Dendritic cell treated with granulocyte-macrophage colony-stimulating factor and Interleukin-4, amounts not matched to agents 40 ng/mL and 50 ng/mL, for 4 days (primary cell): Measurements from ENCODE around the gene AIDA.
"Not testable (repeated sequence)": the region's sequence is repeated elsewhere in the genome, so short reads cannot be mapped to it uniquely, and the experiment has no call there.

Source experiments
- H3K27ac Mint-ChIP-seq: one replicate; pipeline ENCODE4 v1.8.0; 2022; ENCODE audit warnings: mild to moderate bottlenecking, mixed read lengths
- H3K27me3 Mint-ChIP-seq: one replicate; pipeline ENCODE4 v1.8.0; 2022; ENCODE audit warnings: mild to moderate bottlenecking, mixed read lengths
- H3K36me3 Mint-ChIP-seq: one replicate; pipeline ENCODE4 v1.8.0; 2022; ENCODE audit warnings: low read depth, mixed read lengths
- H3K4me1 Mint-ChIP-seq: one replicate; pipeline ENCODE4 v1.8.0; 2022; ENCODE audit warnings: low read depth, mixed read lengths
- H3K4me3 Mint-ChIP-seq: one replicate; pipeline ENCODE4 v1.8.0; 2022; ENCODE audit warnings: mild to moderate bottlenecking, moderate library complexity, mixed read lengths
- H3K9me3 Mint-ChIP-seq: one replicate; pipeline ENCODE4 v1.8.0; 2022; ENCODE audit warnings: mixed read lengths
- intact Hi-C: fragments of 100-400 bp; cut with micrococcal nuclease; formaldehyde crosslinking; loops from one replicate; pipeline ENCODE4 v1.15.0; 2022

Gene AIDA, protein sequence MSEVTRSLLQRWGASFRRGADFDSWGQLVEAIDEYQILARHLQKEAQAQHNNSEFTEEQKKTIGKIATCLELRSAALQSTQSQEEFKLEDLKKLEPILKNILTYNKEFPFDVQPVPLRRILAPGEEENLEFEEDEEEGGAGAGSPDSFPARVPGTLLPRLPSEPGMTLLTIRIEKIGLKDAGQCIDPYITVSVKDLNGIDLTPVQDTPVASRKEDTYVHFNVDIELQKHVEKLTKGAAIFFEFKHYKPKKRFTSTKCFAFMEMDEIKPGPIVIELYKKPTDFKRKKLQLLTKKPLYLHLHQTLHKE

DNA sequence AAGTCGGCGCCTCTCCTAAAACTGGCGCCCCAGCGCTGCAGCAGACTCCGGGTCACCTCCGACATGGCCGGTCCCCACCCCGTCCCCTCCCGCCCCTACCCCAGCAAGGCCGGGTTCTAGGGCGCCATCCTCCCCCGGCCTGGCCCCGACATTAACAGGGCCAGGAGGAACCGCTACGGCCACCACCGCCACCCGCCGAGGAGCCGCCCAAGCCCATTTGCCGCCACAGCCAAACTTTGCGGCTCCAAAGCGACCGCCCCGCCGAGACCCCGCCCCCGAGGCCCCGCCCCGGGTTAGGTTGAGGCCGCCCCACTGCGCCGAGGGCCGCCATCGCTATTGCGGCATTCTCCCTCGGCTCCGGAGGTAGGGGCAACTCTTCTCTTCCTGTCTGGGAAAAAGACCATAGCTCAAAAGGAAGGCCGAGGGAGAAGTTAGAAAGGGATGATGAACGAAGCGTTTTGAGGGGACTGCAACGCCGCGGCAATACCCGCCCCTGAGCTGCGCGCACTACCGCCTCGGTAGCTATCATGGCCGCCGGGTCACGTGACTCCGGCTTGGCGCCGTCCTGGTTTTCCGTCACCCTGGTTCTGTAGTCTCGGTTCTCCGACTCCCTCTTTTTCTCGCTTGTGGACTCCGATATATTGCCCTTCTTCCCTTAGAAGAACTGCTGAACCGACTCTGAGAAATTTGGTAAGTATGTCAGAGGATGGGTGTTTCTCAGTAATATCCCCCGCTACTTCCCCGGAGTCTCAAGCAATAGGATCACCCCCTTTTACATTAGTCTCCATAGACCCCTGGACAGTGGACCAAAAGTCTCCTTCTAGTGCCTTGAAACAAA is at the start of gene AIDA, which contains the start of gene BROX:
AIDA (minus strand) TSS at position 239 of the 838 bp plus-strand sequence; CDS start at position 65, 174 bp downstream.
BROX (plus strand) TSS at position 312 of the 838 bp plus-strand sequence. CDS start 3,136 bp downstream, outside the sequence.
- H3K4me3 Mint-ChIP-seq, result peak within 1 kb of the TSS; percentile 96
- intact Hi-C loops, result loop anchor here (1.0 to 2.0 kb wide), 2 partner anchors 68 to 248 kb away; no protein-coding TSS in a partner anchor
- H3K27ac Mint-ChIP-seq, result peak within 1 kb of the TSS; percentile 95
- no peaks in the 10 kb centered on the region for H3K27me3 Mint-ChIP-seq
- H3K36me3 Mint-ChIP-seq, result peaks cover 41% of the 10 kb centered on the region
- peaks cover 33% of the 10 kb centered on the region for H3K4me1 Mint-ChIP-seq
- no peaks in the 10 kb centered on the region for H3K9me3 Mint-ChIP-seq

DNA sequence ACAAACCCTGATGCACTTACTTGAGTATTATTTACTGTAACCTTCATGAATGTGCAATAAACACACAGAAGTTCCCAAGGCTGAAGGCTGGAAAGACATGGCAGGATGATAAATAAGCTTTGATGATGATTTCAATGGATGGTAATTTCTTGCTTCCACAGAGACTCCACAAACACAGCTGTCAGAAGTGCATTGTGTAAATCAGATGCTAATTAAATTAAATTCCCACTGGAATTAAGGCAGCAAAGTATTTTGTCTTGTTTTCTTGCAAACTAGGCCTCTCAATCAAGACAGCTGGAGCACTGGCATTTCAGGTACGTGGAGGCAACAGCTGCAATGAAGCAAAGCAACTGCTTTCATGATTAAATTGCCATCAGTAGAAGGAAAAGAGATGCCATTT is 48.8 kb upstream of the AIDA start:
- no peaks in the 10 kb centered on the region for H3K4me1 Mint-ChIP-seq
- H3K27ac Mint-ChIP-seq, result no peak overlapping the region
- H3K27me3 Mint-ChIP-seq, result peaks cover 7% of the 10 kb centered on the region
- intact Hi-C loops, result no loop called here
- H3K36me3 Mint-ChIP-seq, result no peaks in the 10 kb centered on the region
- H3K4me3 Mint-ChIP-seq, result no peak overlapping the region
- no peaks in the 10 kb centered on the region for H3K9me3 Mint-ChIP-seq

DNA sequence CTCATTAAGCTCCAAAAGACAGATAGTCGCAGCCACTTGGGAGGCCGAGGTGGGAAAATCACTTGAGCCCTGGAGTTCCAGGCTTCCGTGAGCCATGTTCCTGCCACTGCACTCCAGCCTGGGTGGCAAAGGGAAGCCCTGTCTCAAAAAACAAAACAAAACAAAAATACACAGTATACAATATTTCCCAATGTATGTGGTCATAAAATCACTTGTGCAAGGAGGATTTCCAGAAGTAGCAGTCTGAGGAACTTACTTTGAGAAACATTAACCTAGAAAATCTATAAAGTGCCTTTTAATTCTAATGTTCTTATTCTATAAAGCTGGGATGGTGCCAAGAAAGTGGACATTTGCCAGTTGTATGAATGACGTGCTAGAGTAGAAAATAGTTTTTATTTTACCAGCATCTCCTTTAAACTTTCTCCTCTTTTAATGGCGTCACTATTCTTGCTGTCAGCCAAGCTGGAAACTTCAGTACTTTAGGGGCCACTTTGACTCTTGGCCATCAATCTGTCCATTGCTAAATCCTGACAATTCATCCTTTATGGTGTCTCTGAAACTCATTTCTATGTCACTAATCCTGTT is 47.3 kb upstream of the AIDA start:
- Mint-ChIP-seq H3K36me3 (no peaks in the 10 kb centered on the region), H3K4me1 (no peaks in the 10 kb centered on the region), H3K27ac (no peak overlapping the region), H3K27me3 (peaks cover 7% of the 10 kb centered on the region), H3K9me3 (no peaks in the 10 kb centered on the region), H3K4me3 (no peak overlapping the region)
- intact Hi-C loops, result no loop called here

DNA sequence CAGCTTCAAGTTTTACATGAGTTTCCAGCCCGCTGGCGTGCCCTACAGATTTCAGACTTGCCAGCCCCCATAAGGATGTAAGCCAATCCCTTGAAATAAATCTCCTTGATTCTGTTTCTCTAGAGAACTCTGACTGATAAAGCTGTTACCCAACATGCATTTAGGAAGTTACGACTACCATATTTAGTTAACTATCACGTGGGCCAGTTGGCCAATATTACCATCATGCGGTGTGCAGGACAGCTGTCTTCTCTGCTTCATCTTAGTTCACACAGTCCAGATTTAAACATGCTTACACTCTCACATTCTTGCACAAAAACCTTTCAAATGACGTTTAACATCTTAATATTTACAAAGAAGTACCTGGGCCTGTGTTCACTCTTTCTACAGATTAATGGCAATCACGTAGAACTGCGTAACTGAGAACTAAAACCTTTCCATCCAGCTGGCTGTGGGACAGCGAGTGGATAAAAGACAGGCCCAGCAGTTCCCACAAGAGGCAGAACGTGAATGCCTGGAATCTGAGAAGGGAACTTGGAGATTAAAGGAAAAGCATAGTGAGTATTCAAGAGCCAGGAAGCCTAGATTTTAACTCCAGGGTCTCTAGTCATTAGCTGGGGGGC is 45.5 kb upstream of the AIDA start:
- Mint-ChIP-seq H3K36me3 (no peaks in the 10 kb centered on the region), H3K27me3 (peaks cover 6% of the 10 kb centered on the region), H3K27ac (no peak overlapping the region), H3K4me3 (no peak overlapping the region), H3K4me1 (no peaks in the 10 kb centered on the region), H3K9me3 (no peaks in the 10 kb centered on the region)
- intact Hi-C loops, result no loop called here

DNA sequence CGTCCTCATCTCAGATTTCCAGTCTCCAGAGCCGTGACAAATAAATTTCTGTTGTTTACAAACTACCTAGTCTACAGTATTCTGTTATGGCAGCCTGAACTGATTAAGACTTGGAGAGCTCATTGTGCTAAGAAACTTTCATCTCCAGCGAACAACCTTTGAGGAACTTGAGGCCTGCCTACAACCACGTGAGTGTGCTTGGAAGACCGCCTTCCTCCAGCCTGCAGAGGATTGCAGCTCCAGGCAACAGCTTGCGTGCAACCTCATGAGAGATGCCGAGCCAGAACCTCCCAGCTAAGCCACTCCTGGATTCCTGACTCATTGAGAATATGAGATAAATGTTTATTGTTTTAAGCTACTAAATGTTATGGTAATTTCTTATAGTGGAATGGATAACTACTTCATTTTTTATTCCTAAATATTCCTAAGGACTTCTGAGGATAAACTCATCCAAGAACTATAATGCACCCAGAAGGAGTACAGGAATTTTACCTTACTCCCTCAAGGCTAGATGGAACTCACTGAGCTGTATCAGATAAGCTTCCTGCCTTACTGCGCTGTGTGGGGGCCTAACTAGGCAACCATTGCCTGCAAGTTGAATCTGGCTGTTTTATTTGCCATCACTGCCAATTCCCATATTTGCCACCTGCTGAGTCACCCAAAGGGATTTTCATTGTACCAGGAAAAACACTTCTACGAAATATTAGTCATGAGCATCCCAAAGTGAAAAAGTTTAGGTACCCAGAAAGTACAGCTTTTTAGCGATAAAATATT is 42.3 kb upstream of the AIDA start:
- no peak overlapping the region for H3K4me3 Mint-ChIP-seq
- intact Hi-C loops, result no loop called here
- H3K27me3 Mint-ChIP-seq, result peaks cover 6% of the 10 kb centered on the region
- H3K36me3 Mint-ChIP-seq, result no peaks in the 10 kb centered on the region
- H3K9me3 Mint-ChIP-seq, result no peaks in the 10 kb centered on the region
- H3K27ac Mint-ChIP-seq, result no peak overlapping the region
- peaks cover 6% of the 10 kb centered on the region for H3K4me1 Mint-ChIP-seq

DNA sequence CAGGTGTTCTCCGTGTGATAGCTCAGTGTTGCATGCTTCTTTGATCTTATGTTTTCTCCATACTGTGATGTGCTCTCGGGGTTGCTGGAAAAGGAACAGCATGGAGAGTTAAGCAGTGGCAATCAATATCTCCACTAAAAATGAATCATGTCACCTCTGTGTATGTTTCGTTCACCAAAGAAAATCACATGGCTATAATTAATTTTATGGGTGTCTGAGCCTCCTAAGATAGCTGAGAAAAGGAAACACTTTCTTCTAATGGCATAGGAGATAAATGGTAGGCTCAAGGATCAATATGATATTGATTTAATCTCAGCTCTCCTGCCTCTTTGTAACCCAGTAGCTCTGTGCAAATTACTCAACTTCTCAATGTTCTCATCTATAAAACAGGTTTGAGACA is 39.0 kb upstream of the AIDA start:
- H3K27ac Mint-ChIP-seq, result no peak overlapping the region
- intact Hi-C loops, result no loop called here
- no peaks in the 10 kb centered on the region for H3K36me3 Mint-ChIP-seq
- H3K9me3 Mint-ChIP-seq, result no peaks in the 10 kb centered on the region
- H3K4me3 Mint-ChIP-seq, result no peak overlapping the region
- peaks cover 6% of the 10 kb centered on the region for H3K4me1 Mint-ChIP-seq
- H3K27me3 Mint-ChIP-seq, result peaks cover 17% of the 10 kb centered on the region

DNA sequence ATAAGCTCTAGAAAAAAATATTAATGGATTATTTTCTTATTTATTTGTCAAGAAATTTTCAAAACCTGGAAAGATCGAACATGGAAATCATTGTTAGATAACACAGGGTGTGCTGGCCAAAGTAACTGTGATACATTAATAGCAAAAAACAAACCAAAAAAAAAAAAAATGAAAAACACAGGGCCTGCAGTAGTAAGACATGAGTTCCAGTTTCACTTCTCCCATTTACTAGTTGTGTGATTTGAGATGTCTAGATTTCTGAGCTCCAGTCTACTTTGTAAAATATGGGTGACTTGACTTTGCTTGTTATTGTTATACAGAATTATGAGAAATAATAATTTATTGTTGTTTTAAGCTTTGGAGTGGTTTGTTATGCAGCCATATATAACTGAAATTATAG is 38.4 kb upstream of the AIDA start:
- H3K4me1 Mint-ChIP-seq, result peaks cover 6% of the 10 kb centered on the region
- intact Hi-C loops, result no loop called here
- peaks cover 22% of the 10 kb centered on the region for H3K27me3 Mint-ChIP-seq
- no peak overlapping the region for H3K4me3 Mint-ChIP-seq
- no peaks in the 10 kb centered on the region for H3K36me3 Mint-ChIP-seq
- H3K9me3 Mint-ChIP-seq, result no peaks in the 10 kb centered on the region
- no peak overlapping the region for H3K27ac Mint-ChIP-seq

DNA sequence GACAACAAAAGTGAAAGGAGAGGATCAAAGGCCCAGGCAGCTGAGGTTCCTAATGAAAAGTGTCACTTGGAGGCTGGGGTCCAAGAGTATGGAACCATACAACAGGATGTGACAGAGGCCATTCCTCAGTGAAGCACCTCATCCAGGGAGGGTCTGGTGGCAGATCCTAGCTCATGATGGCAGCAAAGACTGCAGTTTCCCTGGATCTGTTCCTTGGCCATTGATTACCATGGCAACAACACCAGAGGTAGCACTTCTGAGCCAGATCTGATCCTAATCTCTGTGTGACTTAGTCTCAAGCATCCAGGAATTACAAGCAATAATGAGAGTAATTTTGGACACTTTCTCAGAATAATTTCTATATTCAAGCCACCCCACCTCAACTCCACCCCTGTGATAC is 37.6 kb upstream of the AIDA start:
- H3K27me3 Mint-ChIP-seq, result peaks cover 23% of the 10 kb centered on the region
- H3K36me3 Mint-ChIP-seq, result no peaks in the 10 kb centered on the region
- H3K4me3 Mint-ChIP-seq, result no peak overlapping the region
- H3K27ac Mint-ChIP-seq, result no peak overlapping the region
- H3K4me1 Mint-ChIP-seq, result peaks cover 6% of the 10 kb centered on the region
- no peaks in the 10 kb centered on the region for H3K9me3 Mint-ChIP-seq
- intact Hi-C loops, result no loop called here

DNA sequence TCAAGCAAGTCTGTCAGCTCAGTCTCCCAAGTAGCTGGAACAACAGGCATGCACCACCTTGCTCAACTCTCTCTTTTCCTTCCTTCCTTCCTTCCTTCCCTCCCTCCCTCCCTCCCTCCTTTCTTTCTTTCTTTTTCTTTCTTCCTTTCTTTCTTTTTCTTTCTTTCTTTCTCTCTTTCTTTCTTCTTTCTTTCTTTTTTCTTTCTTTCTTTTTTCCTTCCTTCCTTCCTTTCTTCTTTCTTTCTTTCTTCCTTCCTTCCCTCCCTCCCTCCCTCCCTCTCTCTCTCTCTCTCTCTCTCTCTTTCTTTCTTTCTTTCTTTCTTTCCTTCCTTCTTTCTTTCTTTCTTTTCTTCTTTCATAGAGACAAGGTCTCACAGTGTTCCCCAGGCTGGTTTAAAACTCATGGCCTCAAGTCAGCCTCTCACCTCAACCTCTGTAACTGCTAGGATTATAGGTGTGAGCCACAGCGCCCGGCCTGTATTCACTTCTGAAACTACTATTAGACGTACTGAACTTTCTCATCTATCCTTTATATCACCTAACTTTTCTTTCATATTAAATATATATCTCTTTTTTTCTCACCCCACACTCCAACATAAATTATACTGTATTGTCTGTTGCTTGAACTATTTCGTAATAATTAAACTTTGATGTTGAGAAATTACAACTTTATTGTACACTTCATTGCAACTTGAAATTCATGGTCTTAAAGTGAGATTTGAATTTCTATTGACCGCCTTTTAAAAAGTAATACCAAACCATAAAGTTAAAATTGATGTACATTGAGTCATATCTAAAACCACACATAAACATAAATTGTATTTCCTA is 29.6 kb upstream of the AIDA start:
- H3K9me3 Mint-ChIP-seq, intact Hi-C loops, H3K4me3 Mint-ChIP-seq, H3K4me1 Mint-ChIP-seq, H3K36me3 Mint-ChIP-seq, H3K27ac Mint-ChIP-seq: not testable (repeated sequence)
- peaks cover 34% of the 10 kb centered on the region for H3K27me3 Mint-ChIP-seq

DNA sequence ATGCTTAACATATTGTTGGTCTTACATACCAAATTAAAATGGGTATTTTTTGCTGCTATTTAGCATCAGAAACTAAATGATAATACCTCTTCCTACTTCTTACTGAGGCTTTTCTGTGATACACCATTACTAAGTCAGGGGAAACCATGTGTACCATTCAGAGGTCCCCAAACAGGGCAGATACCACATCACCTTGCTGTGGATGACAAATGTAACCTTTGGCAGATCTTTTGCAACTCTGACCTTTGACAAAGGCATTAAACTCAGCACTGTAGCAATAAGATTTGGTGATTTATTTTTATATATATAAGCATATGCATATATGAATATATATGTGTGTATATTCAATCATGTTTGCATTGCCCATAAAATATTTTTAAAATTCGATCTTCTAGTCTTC is 27.6 kb upstream of the AIDA start:
- intact Hi-C loops, result loop anchor here (5.0 kb wide), 2 partner anchors 77 to 352 kb away; partner anchors contain the start of gene DISP1
- peaks cover 5% of the 10 kb centered on the region for H3K4me1 Mint-ChIP-seq
- peaks cover 13% of the 10 kb centered on the region for H3K36me3 Mint-ChIP-seq
- no peak overlapping the region for H3K27ac Mint-ChIP-seq
- H3K4me3 Mint-ChIP-seq, result no peak overlapping the region
- H3K9me3 Mint-ChIP-seq, result no peaks in the 10 kb centered on the region
- H3K27me3 Mint-ChIP-seq, result peaks cover 26% of the 10 kb centered on the region

DNA sequence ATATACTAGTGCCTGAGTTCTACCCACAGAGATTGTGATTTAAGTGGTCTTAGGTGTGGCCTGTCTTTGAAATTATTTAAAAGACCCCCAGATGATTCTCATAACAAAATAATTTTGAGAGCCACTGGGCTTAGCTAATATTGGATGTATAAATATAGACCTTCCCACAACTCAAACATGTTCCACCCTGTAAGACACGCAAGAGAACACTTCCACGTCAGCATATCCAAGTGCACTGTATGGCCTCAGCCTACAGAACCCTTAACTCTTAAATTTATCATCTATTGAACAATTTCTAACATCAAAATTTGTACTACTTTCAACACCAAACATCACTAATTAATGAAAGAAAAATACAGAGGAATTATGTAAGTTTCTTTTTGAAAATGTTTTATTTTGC is 27.2 kb upstream of the AIDA start:
- intact Hi-C loops, result loop anchor here (5.0 kb wide), 2 partner anchors 78 to 353 kb away; partner anchors contain the start of gene DISP1
- peaks cover 24% of the 10 kb centered on the region for H3K27me3 Mint-ChIP-seq
- H3K9me3 Mint-ChIP-seq, result no peaks in the 10 kb centered on the region
- H3K4me3 Mint-ChIP-seq, result no peak overlapping the region
- peaks cover 5% of the 10 kb centered on the region for H3K4me1 Mint-ChIP-seq
- H3K36me3 Mint-ChIP-seq, result peaks cover 17% of the 10 kb centered on the region
- H3K27ac Mint-ChIP-seq, result no peak overlapping the region

DNA sequence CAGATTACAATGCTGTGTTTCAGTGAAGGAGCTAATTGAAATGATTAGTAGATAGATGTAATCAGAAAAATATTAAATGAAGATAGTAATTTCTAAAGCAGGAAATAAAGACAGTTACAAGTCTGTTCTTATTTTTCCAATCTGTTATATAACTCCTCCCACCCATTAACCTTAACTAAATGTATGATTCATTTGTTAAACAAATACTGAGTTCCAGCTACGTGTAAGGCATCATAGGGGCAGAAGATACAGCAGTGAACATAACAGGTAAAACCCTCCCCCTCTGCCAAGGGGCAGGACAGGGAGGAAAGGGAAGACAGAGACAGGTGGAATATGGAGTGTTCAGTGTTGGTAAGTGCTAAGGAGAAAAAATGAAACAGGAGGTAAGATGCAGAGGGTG is 24.7 kb upstream of the AIDA start, which contains the start of gene FAM177B:
FAM177B (plus strand) TSS at position 231 of the 400 bp plus-strand sequence. CDS start 9,344 bp downstream, outside the sequence.
- intact Hi-C loops, result loop anchor here (5.0 kb wide), 2 partner anchors 80 to 355 kb away; partner anchors contain the start of gene DISP1
- Mint-ChIP-seq H3K9me3 (no peaks in the 10 kb centered on the region), H3K27me3 (peaks cover 16% of the 10 kb centered on the region), H3K4me1 (peaks cover 11% of the 10 kb centered on the region), H3K27ac (no peak within 1 kb of the TSS), H3K36me3 (peaks cover 33% of the 10 kb centered on the region), H3K4me3 (no peak within 1 kb of the TSS)
